Neural cell (in vitro differentiated cells): ENCODE data around the gene EFS.

Source experiments
- EP300 ChIP-seq: fragments of 450-650 bp; conservative IDR thresholded peaks from 2 replicates; pipeline ENCODE4 v1.6.1; 2014; ENCODE audit warnings: antibody characterized with exemption, mild to moderate bottlenecking, moderate library complexity; ENCODE audit not compliant: poor library complexity, severe bottlenecking
- EZH2 ChIP-seq: fragments of 200-600, 300-800 bp; shearing (Covaris generic), sonication (generic); IDR thresholded peaks from 2 replicates; pipeline ENCODE4 v1.6.1; 2014; ENCODE audit warnings: antibody characterized with exemption, low read length, borderline replicate concordance, mild to moderate bottlenecking; ENCODE audit not compliant: insufficient read depth, poor library complexity, severe bottlenecking
- MXI1 ChIP-seq: fragments of 450-650 bp; conservative IDR thresholded peaks from 2 replicates; pipeline ENCODE4 v1.6.1; 2014; ENCODE audit warnings: antibody characterized with exemption, mild to moderate bottlenecking; ENCODE audit not compliant: poor library complexity, severe bottlenecking
- POLR2AphosphoS5 ChIP-seq: IDR thresholded peaks from 2 replicates; pipeline ENCODE4 v1.6.1; 2012
- RAD21 ChIP-seq: fragments of 450-650 bp; conservative IDR thresholded peaks from 2 replicates; pipeline ENCODE4 v1.6.1; 2014; ENCODE audit warnings: antibody characterized with exemption, mild to moderate bottlenecking, moderate library complexity
- REST ChIP-seq: IDR thresholded peaks from 2 replicates; pipeline ENCODE4 v1.6.1; 2012; ENCODE audit warnings: borderline replicate concordance
- TAF1 ChIP-seq: IDR thresholded peaks from 2 replicates; pipeline ENCODE4 v1.6.1; 2012; ENCODE audit warnings: low read depth
- TF ChIP-seq, protein P1 (sequence below): fragments of 450-650 bp; IDR thresholded peaks from 2 replicates; pipeline ENCODE4 v1.5.1; 2014; ENCODE audit warnings: antibody characterized with exemption, mild to moderate bottlenecking, moderate library complexity; ENCODE audit not compliant: poor library complexity, severe bottlenecking

GRCh38 chr14:23353433-23353780 lies 11.6 kb downstream of the EFS start:
- TF ChIP-seq, protein P1, sequence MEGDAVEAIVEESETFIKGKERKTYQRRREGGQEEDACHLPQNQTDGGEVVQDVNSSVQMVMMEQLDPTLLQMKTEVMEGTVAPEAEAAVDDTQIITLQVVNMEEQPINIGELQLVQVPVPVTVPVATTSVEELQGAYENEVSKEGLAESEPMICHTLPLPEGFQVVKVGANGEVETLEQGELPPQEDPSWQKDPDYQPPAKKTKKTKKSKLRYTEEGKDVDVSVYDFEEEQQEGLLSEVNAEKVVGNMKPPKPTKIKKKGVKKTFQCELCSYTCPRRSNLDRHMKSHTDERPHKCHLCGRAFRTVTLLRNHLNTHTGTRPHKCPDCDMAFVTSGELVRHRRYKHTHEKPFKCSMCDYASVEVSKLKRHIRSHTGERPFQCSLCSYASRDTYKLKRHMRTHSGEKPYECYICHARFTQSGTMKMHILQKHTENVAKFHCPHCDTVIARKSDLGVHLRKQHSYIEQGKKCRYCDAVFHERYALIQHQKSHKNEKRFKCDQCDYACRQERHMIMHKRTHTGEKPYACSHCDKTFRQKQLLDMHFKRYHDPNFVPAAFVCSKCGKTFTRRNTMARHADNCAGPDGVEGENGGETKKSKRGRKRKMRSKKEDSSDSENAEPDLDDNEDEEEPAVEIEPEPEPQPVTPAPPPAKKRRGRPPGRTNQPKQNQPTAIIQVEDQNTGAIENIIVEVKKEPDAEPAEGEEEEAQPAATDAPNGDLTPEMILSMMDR = no peak
- TF ChIP-seq EP300 = no peak
- no peak for TF ChIP-seq EZH2
- TF ChIP-seq TAF1 = no peak
- TF ChIP-seq RAD21 = no peak
- TF ChIP-seq REST = no peak
- TF ChIP-seq POLR2AphosphoS5 = no peak
- TF ChIP-seq MXI1 = no peak
